BE2C (cell line): ENCODE results near the gene DUS1L.

Source experiments
- DNase-seq: peaks from one replicate; pipeline ENCODE4 v3.0.0-alpha.2; 2020
- H3K27me3 ChIP-seq: fragments of 250-450 bp; sonication (Bioruptor Pico); 2 replicates; pipeline ENCODE4 v1.5.1; 2020; ENCODE audit warnings: mild to moderate bottlenecking
- H3K36me3 ChIP-seq: fragments of 250-450 bp; sonication (Bioruptor Pico); 2 replicates; pipeline ENCODE4 v1.5.1; 2020; ENCODE audit warnings: mild to moderate bottlenecking
- H3K4me1 ChIP-seq: fragments of 250-450 bp; sonication (Bioruptor Pico); 2 replicates; pipeline ENCODE4 v1.5.1; 2020
- H3K4me3 ChIP-seq: 2 replicates; pipeline ENCODE4 v1.5.1; 2011; ENCODE audit warnings: low read depth, low read length
- H3K9me3 ChIP-seq: fragments of 250-450 bp; sonication (Bioruptor Pico); 2 replicates; pipeline ENCODE4 v1.5.1; 2020
- CTCF ChIP-seq: IDR thresholded peaks from 2 replicates; pipeline ENCODE4 v1.5.1; 2012; ENCODE audit warnings: mild to moderate bottlenecking, low read depth, low read length

Gene DUS1L

GRCh38 chr17:82008941-82009405 is 56.6 kb downstream of the DUS1L start:
- no peaks in the 10 kb centered on the region for H3K9me3 ChIP-seq

GRCh38 chr17:82008258-82008940 is 57.2 kb downstream of the DUS1L start:
- no peaks in the 10 kb centered on the region for H3K9me3 ChIP-seq
- peaks cover 29% of the 10 kb centered on the region for H3K4me1 ChIP-seq
- no peak for DNase-seq
- H3K36me3 ChIP-seq = peaks cover 5% of the 10 kb centered on the region
- TF ChIP-seq CTCF = no peak
- no peak overlapping the region for H3K4me3 ChIP-seq
- H3K27me3 ChIP-seq = no peaks in the 10 kb centered on the region

More at GRCh38 chr17:82008941-82009405, 56.6 kb downstream of the DUS1L start:
- TF ChIP-seq CTCF = no peak
- Histone ChIP-seq H3K36me3 (peaks cover 5% of the 10 kb centered on the region; the same call in 1 of the 2 replicates), H3K4me1 (peaks cover 29% of the 10 kb centered on the region), H3K27me3 (no peaks in the 10 kb centered on the region), H3K4me3 (no peak overlapping the region)
- DNase-seq = no peak
